GM21737 (cell line): ENCODE measurements around the gene SHC3.

ENCODE experiments used
- ATAC-seq: cut with Tn5 transposase; IDR thresholded peaks from one replicate; pipeline ENCODE4 v1.9.1; 2021; ENCODE audit warnings: mild to moderate bottlenecking, moderate library complexity; ENCODE audit not compliant: unreplicated experiment

Gene SHC3

GRCh38 chr9:89160806-89161205, 17.8 kb downstream of the SHC3 start:
- ATAC-seq = no peak

GRCh38 chr9:89154651-89155336, 23.8 kb downstream of the SHC3 start:
- no peak for ATAC-seq

GRCh38 chr9:89154218-89154617, 24.4 kb downstream of the SHC3 start:
- ATAC-seq = no peak

GRCh38 chr9:89153232-89154017, 25.2 kb downstream of the SHC3 start:
- no peak for ATAC-seq

GRCh38 chr9:89149726-89150125, 28.9 kb downstream of the SHC3 start:
- no peak for ATAC-seq

- ATAC-seq = no peak
Observed at GRCh38 chr9:89145097-89145496, 33.5 kb downstream of the SHC3 start.

GRCh38 chr9:89144238-89144637, 34.4 kb downstream of the SHC3 start:
- ATAC-seq = no peak

- ATAC-seq = no peak
Observed at GRCh38 chr9:89143266-89143665, 35.4 kb downstream of the SHC3 start.

- no peak for ATAC-seq
Observed at GRCh38 chr9:89139455-89139854, 39.2 kb downstream of the SHC3 start.

- ATAC-seq = no peak
Observed at GRCh38 chr9:89138463-89139390, 39.9 kb downstream of the SHC3 start.

GRCh38 chr9:89137542-89138462, 40.8 kb downstream of the SHC3 start:
- ATAC-seq = no peak

- ATAC-seq = no peak
Observed at GRCh38 chr9:89135591-89136166, 42.9 kb downstream of the SHC3 start.

GRCh38 chr9:89134709-89135108, 43.9 kb downstream of the SHC3 start:
- ATAC-seq = no peak

GRCh38 chr9:89122949-89123348, 55.7 kb downstream of the SHC3 start:
- ATAC-seq = no peak

GRCh38 chr9:89120704-89121103, 57.9 kb downstream of the SHC3 start:
- no peak for ATAC-seq

- no peak for ATAC-seq
Observed at GRCh38 chr9:89116805-89117192, 61.8 kb downstream of the SHC3 start.

- ATAC-seq = no peak
Observed at GRCh38 chr9:89116064-89116804, 62.4 kb downstream of the SHC3 start.

GRCh38 chr9:89115426-89115825, 63.2 kb downstream of the SHC3 start:
- no peak for ATAC-seq

GRCh38 chr9:89114741-89115140, 63.9 kb downstream of the SHC3 start:
- ATAC-seq = no peak
